K562 (cell line): Measurements from ENCODE around the gene CACTIN. TPM values are rescaled to one million over a fixed set of nuclear protein-coding genes. Genes with fewer than 3 reads are reported as not detected.

ENCODE experiments used
- FIP1L1 ChIP-seq: fragments of 200-400 bp; formaldehyde crosslinking; IDR thresholded peaks from 2 replicates; pipeline ENCODE4 v1.6.1; 2018; ENCODE audit warnings: mild to moderate bottlenecking, low read depth, low read length; ENCODE audit not compliant: poor library complexity, severe bottlenecking
- FOXJ2 ChIP-seq: fragments of 200-800 bp; sonication (Bioruptor generic); IDR thresholded peaks from 2 replicates; pipeline ENCODE4 v1.6.1; 2016; ENCODE audit warnings: missing genetic modification characterization, missing compliant biosample characterization
- GATA2 ChIP-seq: sonication (generic); formaldehyde crosslinking; IDR thresholded peaks from 2 replicates; pipeline ENCODE4 v1.4.0; 2020; ENCODE audit warnings: mild to moderate bottlenecking, missing genetic modification reagents
- ZNF699 ChIP-seq: fragments of 250-450 bp; sonication (Bioruptor Pico); IDR thresholded peaks from 2 replicates; pipeline ENCODE4 v1.8.0; 2021; ENCODE audit warnings: mild to moderate bottlenecking, moderate library complexity; ENCODE audit not compliant: insufficient replicate concordance
- polyA plus RNA-seq, 8 experiments: library from polyadenylated mRNA; depleted of rRNA in 4 of 8; stranded (reverse) in 5 of 8; unstranded in 3 of 8; fragments of >200 nt; fragmentation: Nextera tagmentation in 2 of 8; fragmentation: Illumina TruSeq in 1 of 8; extraction: Ambion mirVana in 2 of 8; extraction: Trizol in 1 of 8; gene quantifications; 2 replicates each; pipeline versions ENCODE4 v1.2.1 to v1.2.3, GENCODE V29; 2011 to 2014; ENCODE audit warnings: inconsistent platforms in 1 of 8, missing spikeins in 1 of 8
- total RNA-seq, 7 experiments: library from RNA; depleted of rRNA in 6 of 7; stranded (reverse); fragments of >200 nt in 6 of 7; fragmentation: Illumina TruSeq in 2 of 7; extraction: Trizol in 2 of 7; gene quantifications; 2 replicates each; pipeline versions ENCODE4 v1.2.1 to v1.2.3, GENCODE V29; 2011 to 2021; ENCODE audit warnings: low replicate concordance in 1 of 7
- TF ChIP-seq, protein P1 (sequence below): IDR thresholded peaks from 2 replicates; pipeline ENCODE4 v1.6.1; 2012; ENCODE audit warnings: low read depth, low read length, improper control_type of control experiment, borderline replicate concordance
- TF ChIP-seq, protein P2 (sequence below): fragments of 450-650 bp; IDR thresholded peaks from one replicate; pipeline ENCODE4 v1.6.1; 2018; ENCODE audit warnings: mild to moderate bottlenecking, moderate library complexity; ENCODE audit not compliant: partially characterized antibody

CACTIN gene
- total and polyA plus RNA-seq, 9 of the 15 experiments (the other 6 are each of a cell fraction or from before 2014, with no cell fraction given), result 0.15 to 49.2 (median 15.0) TPM

DNA sequence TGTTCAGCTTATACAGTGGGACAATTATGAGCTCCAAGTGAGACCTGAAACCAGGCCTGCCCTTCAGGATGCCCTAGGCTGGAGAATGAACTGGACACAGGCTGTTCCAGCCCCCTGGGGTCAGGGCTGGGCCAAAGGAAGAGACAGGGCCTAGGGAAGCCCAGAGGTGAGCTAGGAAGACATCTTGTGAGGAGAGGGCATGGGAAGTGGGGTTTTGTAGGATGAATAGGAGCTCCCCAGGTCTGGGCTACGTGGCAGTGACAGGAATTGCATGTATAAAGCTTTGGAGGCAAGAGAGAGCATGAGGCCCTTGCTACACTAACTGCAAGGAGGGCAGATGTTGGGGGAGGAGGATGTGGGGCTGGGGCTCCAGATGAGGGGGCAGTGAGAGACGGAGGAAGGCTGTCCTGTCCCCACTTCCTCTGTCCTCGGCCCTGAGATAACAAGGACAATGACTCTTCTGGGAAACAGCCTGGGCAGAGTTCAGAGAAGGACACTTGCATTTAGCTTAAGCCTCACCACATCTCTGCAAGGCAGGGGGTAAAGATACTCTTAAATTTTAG lies 18.4 kb downstream of the CACTIN start (continued):
- TF ChIP-seq GATA2 (CRISPR knock-in tag) (no peak), FIP1L1 (no peak), ZNF699 (CRISPR knock-in tag) (no peak), FOXJ2 (no peak)
- TF ChIP-seq, protein P1, sequence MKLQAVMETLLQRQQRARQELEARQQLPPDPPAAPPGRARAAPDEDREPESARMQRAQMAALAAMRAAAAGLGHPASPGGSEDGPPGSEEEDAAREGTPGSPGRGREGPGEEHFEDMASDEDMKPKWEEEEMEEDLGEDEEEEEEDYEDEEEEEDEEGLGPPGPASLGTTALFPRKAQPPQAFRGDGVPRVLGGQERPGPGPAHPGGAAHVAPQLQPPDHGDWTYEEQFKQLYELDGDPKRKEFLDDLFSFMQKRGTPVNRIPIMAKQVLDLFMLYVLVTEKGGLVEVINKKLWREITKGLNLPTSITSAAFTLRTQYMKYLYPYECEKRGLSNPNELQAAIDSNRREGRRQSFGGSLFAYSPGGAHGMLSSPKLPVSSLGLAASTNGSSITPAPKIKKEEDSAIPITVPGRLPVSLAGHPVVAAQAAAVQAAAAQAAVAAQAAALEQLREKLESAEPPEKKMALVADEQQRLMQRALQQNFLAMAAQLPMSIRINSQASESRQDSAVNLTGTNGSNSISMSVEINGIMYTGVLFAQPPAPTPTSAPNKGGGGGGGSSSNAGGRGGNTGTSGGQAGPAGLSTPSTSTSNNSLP, result no peak
- TF ChIP-seq, protein P2, sequence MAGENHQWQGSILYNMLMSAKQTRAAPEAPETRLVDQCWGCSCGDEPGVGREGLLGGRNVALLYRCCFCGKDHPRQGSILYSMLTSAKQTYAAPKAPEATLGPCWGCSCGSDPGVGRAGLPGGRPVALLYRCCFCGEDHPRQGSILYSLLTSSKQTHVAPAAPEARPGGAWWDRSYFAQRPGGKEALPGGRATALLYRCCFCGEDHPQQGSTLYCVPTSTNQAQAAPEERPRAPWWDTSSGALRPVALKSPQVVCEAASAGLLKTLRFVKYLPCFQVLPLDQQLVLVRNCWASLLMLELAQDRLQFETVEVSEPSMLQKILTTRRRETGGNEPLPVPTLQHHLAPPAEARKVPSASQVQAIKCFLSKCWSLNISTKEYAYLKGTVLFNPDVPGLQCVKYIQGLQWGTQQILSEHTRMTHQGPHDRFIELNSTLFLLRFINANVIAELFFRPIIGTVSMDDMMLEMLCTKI, result no peak
